Daoy (cell line): ENCODE results near the gene DDO. TPM values are rescaled to one million over a fixed set of nuclear protein-coding genes. Genes with fewer than 3 reads are reported as not detected.

ENCODE experiments used
- DNase-seq: peaks from one replicate; pipeline ENCODE4 v3.0.0-alpha.2; 2015; ENCODE audit warnings: low read depth
- total RNA-seq: library from RNA; depleted of rRNA; stranded (reverse); fragments of >200 nt; shearing (Covaris generic); gene quantifications from 2 replicates; pipeline ENCODE4 v1.2.3, GENCODE V29; 2014; rRNA removed

The DDO gene
- 1.2 and 1.9 TPM in 2 replicates for total RNA-seq

GRCh38 chr6:110415086-110415916, at the start of gene DDO:
Gene DDO (minus strand): TSS chr6:110415575. CDS start chr6:110413462, 2,113 bp downstream.
- peak; percentile 80 for DNase-seq

GRCh38 chr6:110462884-110463481, 47.6 kb upstream of the DDO start:
- DNase-seq = no peak

GRCh38 chr6:110461376-110461775, 46.0 kb upstream of the DDO start:
- DNase-seq = no peak

GRCh38 chr6:110459137-110459536, 43.8 kb upstream of the DDO start:
- DNase-seq = no peak

- no peak for DNase-seq
Measured at GRCh38 chr6:110458476-110458875, 43.1 kb upstream of the DDO start.

- DNase-seq = peak; percentile 69
Measured at GRCh38 chr6:110457567-110458175, 42.3 kb upstream of the DDO start.

- no peak for DNase-seq
Measured at GRCh38 chr6:110456694-110457093, 41.3 kb upstream of the DDO start.

- DNase-seq = no peak
Measured at GRCh38 chr6:110449541-110449895, 34.1 kb upstream of the DDO start.

- DNase-seq = no peak
Measured at GRCh38 chr6:110448846-110449540, 33.6 kb upstream of the DDO start.

GRCh38 chr6:110447761-110448160, 32.4 kb upstream of the DDO start:
- DNase-seq = no peak

GRCh38 chr6:110446405-110446804, 31.0 kb upstream of the DDO start:
- DNase-seq = peak; percentile 38

- DNase-seq = no peak
Measured at GRCh38 chr6:110440026-110440425, 24.7 kb upstream of the DDO start.

GRCh38 chr6:110439356-110439755, 24.0 kb upstream of the DDO start:
- DNase-seq = no peak

- no peak for DNase-seq
Measured at GRCh38 chr6:110434961-110435602, 19.7 kb upstream of the DDO start.

GRCh38 chr6:110432285-110432900, 17.0 kb upstream of the DDO start:
- no peak for DNase-seq

GRCh38 chr6:110430741-110431140, 15.4 kb upstream of the DDO start:
- DNase-seq = no peak

- DNase-seq = no peak
Measured at GRCh38 chr6:110430236-110430635, 14.9 kb upstream of the DDO start.

GRCh38 chr6:110428153-110428552, 12.8 kb upstream of the DDO start:
- no peak for DNase-seq

- no peak for DNase-seq
Measured at GRCh38 chr6:110425816-110426215, 10.4 kb upstream of the DDO start.

- DNase-seq = no peak
Measured at GRCh38 chr6:110422444-110422822, 7.1 kb upstream of the DDO start.

GRCh38 chr6:110421749-110422443, 6.5 kb upstream of the DDO start:
- no peak for DNase-seq
